SU-DHL-6 (cell line): ENCODE measurements around the gene ME3.

Experiments
- H2AFZ ChIP-seq: fragments of 200-600 bp; sonication (generic); 2 replicates; pipeline ENCODE4 v1.6.1; 2014; ENCODE audit warnings: low read depth, mild to moderate bottlenecking, moderate library complexity, mixed read lengths, antibody characterized with exemption, low read length; ENCODE audit not compliant: severe bottlenecking
- H3F3A ChIP-seq: fragments of 200-600 bp; shearing (Covaris generic); 2 replicates; pipeline ENCODE4 v1.6.0; 2016; ENCODE audit warnings: antibody characterized with exemption, mild to moderate bottlenecking; ENCODE audit not compliant: insufficient read depth
- H3K27ac ChIP-seq: fragments of 200-600 bp; sonication (generic); 2 replicates; pipeline ENCODE4 v1.5.1; 2016; ENCODE audit warnings: low read depth, mild to moderate bottlenecking, low read length, moderate library complexity, mixed read lengths
- H3K27me3 ChIP-seq: fragments of 200-600 bp; sonication (generic), shearing (Covaris generic); 2 replicates; pipeline ENCODE4 v1.6.0; 2014; ENCODE audit warnings: mild to moderate bottlenecking, low read length
- H3K36me3 ChIP-seq: fragments of 200-600 bp; sonication (generic); 2 replicates; pipeline ENCODE4 v1.6.1; 2014; ENCODE audit warnings: mild to moderate bottlenecking, low read length, mixed read lengths
- H3K4me2 ChIP-seq: fragments of 300-600, 200-600 bp; shearing (Covaris generic), sonication (generic); 2 replicates; pipeline ENCODE4 v1.6.0; 2014; ENCODE audit warnings: low read length, low read depth, mild to moderate bottlenecking; ENCODE audit not compliant: poor library complexity, severe bottlenecking
- H3K4me3 ChIP-seq: fragments of 200-600 bp; sonication (generic); 2 replicates; pipeline ENCODE4 v1.5.1; 2014; ENCODE audit warnings: antibody characterized with exemption, low read length, mild to moderate bottlenecking, mixed read lengths; ENCODE audit not compliant: insufficient read depth, poor library complexity, severe bottlenecking
- H3K79me2 ChIP-seq: fragments of 200-600 bp; sonication (generic); 2 replicates; pipeline ENCODE4 v1.6.1; 2014; ENCODE audit warnings: mild to moderate bottlenecking, low read length, moderate library complexity; ENCODE audit not compliant: insufficient read depth
- H3K9ac ChIP-seq: fragments of 200-600 bp; sonication (generic); 2 replicates; pipeline ENCODE4 v1.7.0; 2014; ENCODE audit warnings: mild to moderate bottlenecking, low read length
- H3K9me2 ChIP-seq: fragments of 200-600 bp; sonication (generic); replicated peaks from 2 replicates; pipeline ENCODE4 v1.6.1; 2014; ENCODE audit warnings: low read length; ENCODE audit not compliant: insufficient read depth
- H3K9me3 ChIP-seq: fragments of 200-600 bp; sonication (generic); 2 replicates; pipeline ENCODE4 v1.6.1; 2014; ENCODE audit warnings: low read length, mixed read lengths; ENCODE audit not compliant: insufficient read depth
- H4K20me1 ChIP-seq: fragments of 200-600 bp; sonication (generic); 2 replicates; pipeline ENCODE4 v1.6.1; 2014; ENCODE audit warnings: low read depth, mild to moderate bottlenecking, antibody characterized with exemption, low read length, moderate library complexity, mixed read lengths
- CTCF ChIP-seq: fragments of 200-600 bp; sonication (generic); IDR thresholded peaks from one replicate; pipeline ENCODE4 v1.5.1; 2017; ENCODE audit warnings: antibody characterized with exemption, mild to moderate bottlenecking, low read length, moderate library complexity; ENCODE audit not compliant: insufficient read depth, poor library complexity, severe bottlenecking
- EZH2phosphoT487 ChIP-seq: fragments of 200-600 bp; sonication (generic), shearing (Covaris generic); conservative IDR thresholded peaks from 2 replicates; pipeline ENCODE4 v1.6.1; 2018; ENCODE audit warnings: mild to moderate bottlenecking, antibody characterized with exemption, low read length, moderate library complexity, mixed read lengths

Gene ME3

GRCh38 chr11:86719781-86720463, 47.5 kb upstream of the ME3 start:
- TF ChIP-seq EZH2phosphoT487 (no peak), CTCF (no peak)
- no peaks in the 10 kb centered on the region for H4K20me1 ChIP-seq
- no peak overlapping the region for H3K9ac ChIP-seq
- no peaks in the 10 kb centered on the region for H3F3A ChIP-seq
- H3K27ac ChIP-seq: no peak overlapping the region
- no peaks in the 10 kb centered on the region for H3K79me2 ChIP-seq
- H3K36me3 ChIP-seq: no peaks in the 10 kb centered on the region
- H3K4me3 ChIP-seq: no peak overlapping the region
- H3K4me2 ChIP-seq: no peak overlapping the region
- H3K9me3 ChIP-seq: no peaks in the 10 kb centered on the region
- H3K27me3 ChIP-seq: no peaks in the 10 kb centered on the region
- H3K9me2 ChIP-seq: no peaks in the 10 kb centered on the region
- H2AFZ ChIP-seq: no peak overlapping the region

GRCh38 chr11:86718999-86719398, 46.6 kb upstream of the ME3 start:
- Histone ChIP-seq H2AFZ (no peak overlapping the region), H3K9me2 (no peaks in the 10 kb centered on the region), H3F3A (no peaks in the 10 kb centered on the region), H3K4me3 (no peak overlapping the region), H3K9ac (no peak overlapping the region), H3K36me3 (no peaks in the 10 kb centered on the region), H3K27ac (no peak overlapping the region), H4K20me1 (no peaks in the 10 kb centered on the region), H3K79me2 (no peaks in the 10 kb centered on the region), H3K9me3 (no peaks in the 10 kb centered on the region), H3K27me3 (no peaks in the 10 kb centered on the region), H3K4me2 (no peak overlapping the region)
- no peak for TF ChIP-seq CTCF
- TF ChIP-seq EZH2phosphoT487: no peak

GRCh38 chr11:86718521-86718920, 46.1 kb upstream of the ME3 start:
- no peaks in the 10 kb centered on the region for H3K36me3 ChIP-seq
- H3K79me2 ChIP-seq: no peaks in the 10 kb centered on the region
- no peak overlapping the region for H3K4me3 ChIP-seq
- no peaks in the 10 kb centered on the region for H3F3A ChIP-seq
- H3K9me3 ChIP-seq: no peaks in the 10 kb centered on the region
- H3K27me3 ChIP-seq: no peaks in the 10 kb centered on the region
- H3K27ac ChIP-seq: no peak overlapping the region
- no peaks in the 10 kb centered on the region for H3K9me2 ChIP-seq
- no peaks in the 10 kb centered on the region for H4K20me1 ChIP-seq
- no peak overlapping the region for H2AFZ ChIP-seq
- TF ChIP-seq CTCF: no peak
- no peak for TF ChIP-seq EZH2phosphoT487
- no peak overlapping the region for H3K9ac ChIP-seq
- no peak overlapping the region for H3K4me2 ChIP-seq
